PC-9 (cell line): ENCODE measurements around the gene LAT. TPM values are rescaled to one million over a fixed set of nuclear protein-coding genes. Genes with fewer than 3 reads are reported as not detected.

Experiments
- BruUV-seq: library from RNA; stranded (reverse); fragments of 400-500 nt; replicated peaks from 2 replicates; lab custom pipeline; 2021; lab: Mats Ljungman, UMichigan
- CTCF ChIA-PET: fragments of 300-600 bp; sonication (Branson Sonifier 250); formaldehyde crosslinking; loops from one replicate; lab custom pipeline; 2022; ENCODE audit warnings: antibody characterized with exemption; lab: Charles Lee
- POLR2A ChIA-PET: fragments of 300-600 bp; sonication (Branson Sonifier 250); formaldehyde crosslinking; loops from one replicate; lab custom pipeline; 2022; ENCODE audit warnings: antibody characterized with exemption; ENCODE audit not compliant: unreplicated experiment; lab: Charles Lee
- DNase-seq, 2 experiments: peaks; one replicate each; pipeline versions ENCODE4 v3.0.0 to v3.0.0-alpha.2; 2015 to 2022; ENCODE audit warnings: mixed read lengths in 1 of 2
- H2AFZ ChIP-seq: fragments of 200-600 bp; sonication (generic); 2 replicates; pipeline ENCODE4 v1.8.1; 2017; ENCODE audit warnings: antibody characterized with exemption
- H3F3A ChIP-seq: fragments of 200-600 bp; sonication (generic); 2 replicates; pipeline ENCODE4 v1.8.1; 2017; ENCODE audit warnings: antibody characterized with exemption, mild to moderate bottlenecking, low read depth; ENCODE audit not compliant: insufficient read depth
- H3K27ac ChIP-seq: fragments of 200-600 bp; sonication (generic); 2 replicates; pipeline ENCODE4 v1.6.1; 2016; ENCODE audit warnings: mixed run types
- H3K27me3 ChIP-seq: fragments of 200-600 bp; sonication (generic); 2 replicates; pipeline ENCODE4 v1.6.1; 2016; ENCODE audit warnings: low read depth, mixed run types; ENCODE audit not compliant: insufficient read depth
- H3K36me3 ChIP-seq: fragments of 200-600 bp; sonication (generic); 2 replicates; pipeline ENCODE4 v1.6.1; 2016; ENCODE audit warnings: low read depth, mixed run types
- H3K4me1 ChIP-seq: fragments of 200-600 bp; sonication (generic); replicated peaks from 2 replicates; pipeline ENCODE4 v1.6.1; 2016; ENCODE audit warnings: mixed run types; ENCODE audit not compliant: insufficient read depth
- H3K4me2 ChIP-seq: fragments of 200-600 bp; sonication (generic); 2 replicates; pipeline ENCODE4 v1.6.1; 2017; ENCODE audit warnings: mixed run types
- H3K4me3 ChIP-seq: fragments of 200-600 bp; sonication (generic); 2 replicates; pipeline ENCODE4 v1.6.1; 2016; ENCODE audit warnings: mixed run types
- H3K79me2 ChIP-seq: fragments of 200-600 bp; sonication (generic); 2 replicates; pipeline ENCODE4 v1.6.1; 2017; ENCODE audit warnings: low read depth, mixed run types
- H3K9me2 ChIP-seq: fragments of 200-600 bp; sonication (generic); 2 replicates; pipeline ENCODE4 v1.8.1; 2017; ENCODE audit warnings: mild to moderate bottlenecking; ENCODE audit not compliant: insufficient read depth
- H3K9me3 ChIP-seq: fragments of 200-600 bp; sonication (generic); 2 replicates; pipeline ENCODE4 v1.8.1; 2016; ENCODE audit warnings: low read depth; ENCODE audit not compliant: insufficient read depth
- H4K20me1 ChIP-seq: fragments of 200-600 bp; sonication (generic); 2 replicates; pipeline ENCODE4 v1.8.1; 2017; ENCODE audit not compliant: insufficient read depth
- EZH2 ChIP-seq: fragments of 200-600 bp; sonication (generic); IDR thresholded peaks from 2 replicates; pipeline ENCODE4 v1.8.0; 2017; ENCODE audit warnings: antibody characterized with exemption, low read depth
- intact Hi-C: fragments of 100-400 bp; cut with micrococcal nuclease; formaldehyde crosslinking; loops from one replicate; pipeline ENCODE4 v1.10.0; 2022; ENCODE audit not compliant: unreplicated experiment
- total RNA-seq: library from RNA; stranded (reverse); gene quantifications from 2 replicates; pipeline ENCODE4 v1.2.3, GENCODE V29; 2021
- TF ChIP-seq, protein P1 (sequence below): fragments of 200-600 bp; sonication (generic); conservative IDR thresholded peaks from 2 replicates; pipeline ENCODE4 v1.6.1; 2017; ENCODE audit warnings: mixed run types, antibody characterized with exemption, mild to moderate bottlenecking, moderate library complexity

The LAT gene
- total RNA-seq, 1 experiment from 2014 or later: 12.4 TPM

DNA sequence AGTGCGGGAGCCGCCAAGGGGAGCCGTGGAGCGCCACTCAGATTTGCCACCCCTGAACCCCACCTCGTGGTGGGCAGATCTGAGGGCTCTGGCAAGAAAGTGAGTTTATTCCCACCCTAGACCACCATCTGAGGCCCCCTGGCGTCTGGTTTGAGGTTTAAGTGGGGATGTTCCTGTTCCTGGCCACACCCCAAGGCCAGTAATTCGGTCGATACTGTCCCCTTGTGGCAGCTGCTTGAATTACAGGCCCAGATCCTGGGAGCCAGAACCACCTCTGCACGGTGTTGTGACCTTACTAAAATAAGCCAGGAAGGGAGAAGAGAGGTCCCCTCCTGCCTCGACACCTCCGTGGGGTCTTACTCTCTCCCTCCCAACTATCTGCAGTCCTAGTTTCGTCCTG, 3.3 kb upstream of the LAT start:
- no peak overlapping the region for H2AFZ ChIP-seq
- no peaks in the 10 kb centered on the region for H3K27me3 ChIP-seq
- ChIA-PET POLR2A (no interaction called here), CTCF (no interaction called here)
- no peaks in the 10 kb centered on the region for H3K9me3 ChIP-seq
- peaks cover 2% of the 10 kb centered on the region; the same call in 1 of the 2 replicates for H3F3A ChIP-seq
- H3K9me2 ChIP-seq: no peaks in the 10 kb centered on the region
- intact Hi-C loops: no loop called here
- DNase-seq: no peak
- no peak overlapping the region for H3K27ac ChIP-seq
- H3K4me1 ChIP-seq: no peaks in the 10 kb centered on the region
- no TSS peak for BruUV-seq
- no peaks in the 10 kb centered on the region for H4K20me1 ChIP-seq
- 0 out of 2 replicates have a peak, but pooled peaks cover 3% of the 10 kb centered on the region for H3K79me2 ChIP-seq
- H3K4me2 ChIP-seq: no peak overlapping the region
- peaks cover 17% of the 10 kb centered on the region for H3K36me3 ChIP-seq
- no peak overlapping the region for H3K4me3 ChIP-seq
- no peak for TF ChIP-seq EZH2
- TF ChIP-seq, protein P1, sequence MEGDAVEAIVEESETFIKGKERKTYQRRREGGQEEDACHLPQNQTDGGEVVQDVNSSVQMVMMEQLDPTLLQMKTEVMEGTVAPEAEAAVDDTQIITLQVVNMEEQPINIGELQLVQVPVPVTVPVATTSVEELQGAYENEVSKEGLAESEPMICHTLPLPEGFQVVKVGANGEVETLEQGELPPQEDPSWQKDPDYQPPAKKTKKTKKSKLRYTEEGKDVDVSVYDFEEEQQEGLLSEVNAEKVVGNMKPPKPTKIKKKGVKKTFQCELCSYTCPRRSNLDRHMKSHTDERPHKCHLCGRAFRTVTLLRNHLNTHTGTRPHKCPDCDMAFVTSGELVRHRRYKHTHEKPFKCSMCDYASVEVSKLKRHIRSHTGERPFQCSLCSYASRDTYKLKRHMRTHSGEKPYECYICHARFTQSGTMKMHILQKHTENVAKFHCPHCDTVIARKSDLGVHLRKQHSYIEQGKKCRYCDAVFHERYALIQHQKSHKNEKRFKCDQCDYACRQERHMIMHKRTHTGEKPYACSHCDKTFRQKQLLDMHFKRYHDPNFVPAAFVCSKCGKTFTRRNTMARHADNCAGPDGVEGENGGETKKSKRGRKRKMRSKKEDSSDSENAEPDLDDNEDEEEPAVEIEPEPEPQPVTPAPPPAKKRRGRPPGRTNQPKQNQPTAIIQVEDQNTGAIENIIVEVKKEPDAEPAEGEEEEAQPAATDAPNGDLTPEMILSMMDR: peak; percentile 80

GRCh38 chr16:28982418-28982817, 2.4 kb upstream of the LAT start:
- no TSS peak for BruUV-seq
- no peak overlapping the region for H3K27ac ChIP-seq
- no peak overlapping the region for H2AFZ ChIP-seq
- CTCF ChIA-PET: no interaction called here
- H3K4me1 ChIP-seq: no peaks in the 10 kb centered on the region
- no peaks in the 10 kb centered on the region for H3K9me3 ChIP-seq
- H3K4me2 ChIP-seq: no peak overlapping the region
- POLR2A ChIA-PET: no interaction called here
- DNase-seq: no peak
- H3K36me3 ChIP-seq: peaks cover 13% of the 10 kb centered on the region
- no peak overlapping the region for H3K4me3 ChIP-seq
- no peaks in the 10 kb centered on the region; the same call in 1 of the 2 replicates for H3F3A ChIP-seq
- no peaks in the 10 kb centered on the region for H4K20me1 ChIP-seq
- intact Hi-C loops: no loop called here
- no peaks in the 10 kb centered on the region for H3K9me2 ChIP-seq
- no peaks in the 10 kb centered on the region for H3K27me3 ChIP-seq
- TF ChIP-seq, protein P1: no peak
- TF ChIP-seq EZH2: no peak
- no peaks in the 10 kb centered on the region for H3K79me2 ChIP-seq

DNA sequence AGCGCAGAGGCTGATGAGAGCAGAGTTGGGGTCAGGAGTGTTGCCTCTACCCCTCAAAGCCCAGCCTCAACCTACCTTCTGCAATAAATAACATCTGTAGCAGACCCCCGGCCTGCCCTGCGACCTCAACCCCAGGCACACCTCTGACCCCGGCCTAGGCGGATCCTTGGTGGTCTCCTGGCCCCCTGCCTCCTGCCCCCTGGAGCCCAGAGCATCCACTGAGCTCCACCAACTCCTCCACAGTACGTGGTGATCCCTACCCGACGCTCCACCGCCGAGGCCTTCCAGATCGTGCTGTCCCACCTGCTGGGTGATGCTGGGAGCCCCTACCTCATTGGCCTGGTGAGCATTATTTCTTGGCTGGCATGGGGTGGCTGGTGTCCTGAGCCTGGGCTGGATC, 1.9 kb upstream of the LAT start:
- no peaks in the 10 kb centered on the region for H3K9me3 ChIP-seq
- no peak for DNase-seq
- H3K9me2 ChIP-seq: no peaks in the 10 kb centered on the region
- no peak overlapping the region for H2AFZ ChIP-seq
- no peaks in the 10 kb centered on the region for H3K27me3 ChIP-seq
- no peaks in the 10 kb centered on the region for H3K4me1 ChIP-seq
- intact Hi-C loops: no loop called here
- H4K20me1 ChIP-seq: no peaks in the 10 kb centered on the region
- no peak overlapping the region for H3K4me3 ChIP-seq
- BruUV-seq: no TSS peak
- no peaks in the 10 kb centered on the region for H3K79me2 ChIP-seq
- peaks cover 13% of the 10 kb centered on the region for H3K36me3 ChIP-seq
- ChIA-PET CTCF (no interaction called here), POLR2A (no interaction called here)
- no peak overlapping the region for H3K27ac ChIP-seq
- H3K4me2 ChIP-seq: no peak overlapping the region
- TF ChIP-seq EZH2: no peak
- TF ChIP-seq, protein P1: no peak
- H3F3A ChIP-seq: no peaks in the 10 kb centered on the region; the same call in 1 of the 2 replicates
